Liver (tissue), 9 donors: ENCODE data around the gene NUTM1. TPM values are rescaled to one million over a fixed set of nuclear protein-coding genes. Genes with fewer than 3 reads are reported as not detected.

ENCODE experiments used
- DNase-seq: peaks from one replicate; pipeline ENCODE4 v3.0.0-alpha.2; 2017; ENCODE audit warnings: low spot score
- H3K27ac ChIP-seq, 2 donors: one replicate each; pipeline ENCODE4 v1.7.0; 2013; ENCODE audit warnings: inconsistent platforms in 2 of 2, low read length in 2 of 2, control low read depth in 1 of 2, low read depth in 1 of 2, mild to moderate bottlenecking in 1 of 2
- H3K27me3 ChIP-seq, 4 donors: one replicate each; pipeline versions ENCODE4 v1.6.1 to v1.7.0; 2013; ENCODE audit warnings: low read length in 3 of 4, inconsistent platforms in 1 of 4, mild to moderate bottlenecking in 1 of 4, moderate library complexity in 1 of 4; ENCODE audit not compliant: control insufficient read depth in 4 of 4, insufficient read depth in 4 of 4
- H3K36me3 ChIP-seq, 4 donors: one replicate each; pipeline versions ENCODE4 v1.6.1 to v1.7.0; 2013; ENCODE audit warnings: low read length in 3 of 4, mild to moderate bottlenecking in 3 of 4, low read depth in 1 of 4, moderate library complexity in 1 of 4; ENCODE audit not compliant: control insufficient read depth in 4 of 4, insufficient read depth in 3 of 4
- H3K4me1 ChIP-seq, 4 donors: one replicate each; pipeline versions ENCODE4 v1.6.1 to v1.7.0; 2013; ENCODE audit warnings: low read length in 3 of 4, mild to moderate bottlenecking in 3 of 4, moderate library complexity in 1 of 4; ENCODE audit not compliant: control insufficient read depth in 4 of 4, insufficient read depth in 4 of 4
- H3K4me3 ChIP-seq, 3 donors: one replicate each; pipeline versions ENCODE4 v1.6.1 to v1.7.0; 2013; ENCODE audit warnings: low read length in 3 of 3, control low read depth in 1 of 3, low read depth in 1 of 3, mild to moderate bottlenecking in 1 of 3
- H3K9ac ChIP-seq, 2 donors: one replicate each; pipeline ENCODE4 v1.7.0; 2013; ENCODE audit warnings: low read length in 2 of 2, mild to moderate bottlenecking in 2 of 2, moderate library complexity in 2 of 2, control low read depth in 1 of 2, low read depth in 1 of 2
- H3K9me3 ChIP-seq, 4 donors: one replicate each; pipeline versions ENCODE4 v1.6.1 to v1.7.0; 2013; ENCODE audit warnings: low read length in 3 of 4; ENCODE audit not compliant: control insufficient read depth in 4 of 4
- ATF3 ChIP-seq: IDR thresholded peaks from 2 replicates; pipeline ENCODE4 v1.6.1; 2016; ENCODE audit warnings: antibody characterized with exemption
- CTCF ChIP-seq: fragments of 150-350 bp; IDR thresholded peaks from 2 replicates; pipeline ENCODE4 v1.5.1; 2017; ENCODE audit warnings: improper control_type of control experiment, low read depth, low read length; ENCODE audit not compliant: missing input control
- EGR1 ChIP-seq, 2 donors: IDR thresholded peaks; 2 replicates each; pipeline ENCODE4 v1.6.1; 2016 to 2018; ENCODE audit warnings: antibody characterized with exemption in 2 of 2, low read depth in 2 of 2
- FOXA1 ChIP-seq: IDR thresholded peaks from 2 replicates; pipeline ENCODE4 v1.6.1; 2016; ENCODE audit warnings: antibody characterized with exemption
- FOXA2 ChIP-seq: IDR thresholded peaks from 2 replicates; pipeline ENCODE4 v1.6.1; 2016; ENCODE audit warnings: antibody characterized with exemption
- GABPA ChIP-seq, 2 donors: IDR thresholded peaks in 1 of 2; conservative IDR thresholded peaks in 1 of 2; 2 replicates each; pipeline ENCODE4 v1.6.1; 2016; ENCODE audit warnings: antibody characterized with exemption in 2 of 2, mild to moderate bottlenecking in 1 of 2, moderate library complexity in 1 of 2
- HNF4A ChIP-seq, 2 donors: conservative IDR thresholded peaks; 2 replicates each; pipeline ENCODE4 v1.6.1; 2016; ENCODE audit warnings: antibody characterized with exemption in 2 of 2, mild to moderate bottlenecking in 2 of 2
- HNF4G ChIP-seq: IDR thresholded peaks from 2 replicates; pipeline ENCODE4 v1.6.1; 2016; ENCODE audit warnings: antibody characterized with exemption
- JUND ChIP-seq, 2 donors: IDR thresholded peaks; 2 replicates each; pipeline ENCODE4 v1.6.1; 2016; ENCODE audit warnings: antibody characterized with exemption in 2 of 2
- MAX ChIP-seq: IDR thresholded peaks from 2 replicates; pipeline ENCODE4 v1.6.1; 2016; ENCODE audit warnings: antibody characterized with exemption
- NR2F2 ChIP-seq: IDR thresholded peaks from 2 replicates; pipeline ENCODE4 v1.6.1; 2016; ENCODE audit warnings: antibody characterized with exemption
- RAD21 ChIP-seq, 2 donors: IDR thresholded peaks; 2 replicates each; pipeline ENCODE4 v1.6.1; 2016; ENCODE audit warnings: antibody characterized with exemption in 2 of 2, mild to moderate bottlenecking in 2 of 2
- REST ChIP-seq: IDR thresholded peaks from 2 replicates; pipeline ENCODE4 v1.6.1; 2016; ENCODE audit warnings: antibody characterized with exemption, mild to moderate bottlenecking
- RXRA ChIP-seq, 2 donors: IDR thresholded peaks; 2 replicates each; pipeline ENCODE4 v1.6.1; 2017 to 2018; ENCODE audit warnings: antibody characterized with exemption in 2 of 2, mild to moderate bottlenecking in 1 of 2
- SP1 ChIP-seq: IDR thresholded peaks from 2 replicates; pipeline ENCODE4 v1.6.1; 2018; ENCODE audit warnings: antibody characterized with exemption, mild to moderate bottlenecking
- TAF1 ChIP-seq: conservative IDR thresholded peaks from 2 replicates; pipeline ENCODE4 v1.6.1; 2016; ENCODE audit warnings: antibody characterized with exemption, mild to moderate bottlenecking
- YY1 ChIP-seq: IDR thresholded peaks from 2 replicates; pipeline ENCODE4 v1.6.1; 2016; ENCODE audit warnings: antibody characterized with exemption, mild to moderate bottlenecking
- ZBTB33 ChIP-seq: IDR thresholded peaks from 2 replicates; pipeline ENCODE4 v1.6.1; 2016; ENCODE audit warnings: antibody characterized with exemption
- WGBS: extraction: QIAGEN DNeasy Blood & Tissue Kit; methylation state at CpG from one replicate; pipeline ENCODE4 v1.1.7; 2013; 5-methylcytosine and 5-hydroxymethylcytosine counted together
- polyA plus RNA-seq, 2 donors: library from polyadenylated mRNA; stranded (reverse) in 1 of 2; unstranded in 1 of 2; fragments of 200-250 nt in 1 of 2; fragments of >200 nt in 1 of 2; fragmentation: Nextera tagmentation in 1 of 2; extraction: Ambion mirVana in 1 of 2; gene quantifications; one replicate each; pipeline versions ENCODE4 v1.2.1 to v1.2.3, GENCODE V29; 2013 to 2015
- total RNA-seq, 2 donors: library from RNA; depleted of rRNA; stranded (reverse); fragments of >200 nt; gene quantifications; one replicate each; pipeline ENCODE4 v1.2.3, GENCODE V29; 2014
- donor health status: healthy.
- donor health status: healthy.
- donor health status: healthy.
- donor health status: healthy.
- donor health status: healthy.

NUTM1 gene
- total and polyA plus RNA-seq, 4 donors = not detected

GRCh38 chr15:34311563-34311962 is 31.6 kb upstream of the NUTM1 start:
- peaks cover 0 to 4% (median 0%) of the 10 kb centered on the region in 4 donors for H3K36me3 ChIP-seq
- no peak overlapping the region for H3K9ac ChIP-seq
- H3K4me3 ChIP-seq = no peak overlapping the region
- H3K27ac ChIP-seq = no peak overlapping the region
- no peaks in the 10 kb centered on the region for H3K27me3 ChIP-seq
- peaks cover 0 to 2% (median 0%) of the 10 kb centered on the region in 4 donors for H3K4me1 ChIP-seq
- no peak for TF ChIP-seq ATF3
- TF ChIP-seq EGR1 (IDR thresholded peaks at IDR 0.05; ENCODE audit: low read depth in 2 of 2) = no peak
- no peak for TF ChIP-seq ZBTB33
- no peaks in the 10 kb centered on the region for H3K9me3 ChIP-seq
- DNase-seq = no peak
- 91% methylated on average over 1 of the region's 1 CpG for WGBS

GRCh38 chr15:34314491-34315490 is 28.3 kb upstream of the NUTM1 start:
- WGBS = 89% methylated on average over 3 of the region's 3 CpGs
- Histone ChIP-seq H3K27me3 (no peaks in the 10 kb centered on the region), H3K4me3 (no peak overlapping the region), H3K36me3 (peaks cover 0 to 4% (median 0%) of the 10 kb centered on the region in 4 donors), H3K9me3 (no peaks in the 10 kb centered on the region), H3K4me1 (peaks cover 0 to 9% (median 6%) of the 10 kb centered on the region in 4 donors), H3K27ac (no peak overlapping the region), H3K9ac (no peak overlapping the region)
- DNase-seq = no peak
- TF ChIP-seq ATF3 (no peak), RXRA (IDR thresholded peaks at IDR 0.05) (no peak), GABPA (IDR thresholded peaks at IDR 0.05 in 1 of 2, conservative IDR thresholded peaks at IDR 0.05 in 1 of 2) (no peak), NR2F2 (no peak), HNF4A (conservative IDR thresholded peaks at IDR 0.05) (no peak), RAD21 (IDR thresholded peaks at IDR 0.05) (no peak), HNF4G (no peak), MAX (no peak), EGR1 (IDR thresholded peaks at IDR 0.05; ENCODE audit: low read depth in 2 of 2) (no peak), FOXA1 (no peak), TAF1 (no peak), ZBTB33 (no peak), CTCF (no peak), JUND (IDR thresholded peaks at IDR 0.05) (no peak), SP1 (no peak), REST (no peak), YY1 (no peak), FOXA2 (no peak)
